Measurements from ENCODE around the gene PIP4P1.

DNA sequence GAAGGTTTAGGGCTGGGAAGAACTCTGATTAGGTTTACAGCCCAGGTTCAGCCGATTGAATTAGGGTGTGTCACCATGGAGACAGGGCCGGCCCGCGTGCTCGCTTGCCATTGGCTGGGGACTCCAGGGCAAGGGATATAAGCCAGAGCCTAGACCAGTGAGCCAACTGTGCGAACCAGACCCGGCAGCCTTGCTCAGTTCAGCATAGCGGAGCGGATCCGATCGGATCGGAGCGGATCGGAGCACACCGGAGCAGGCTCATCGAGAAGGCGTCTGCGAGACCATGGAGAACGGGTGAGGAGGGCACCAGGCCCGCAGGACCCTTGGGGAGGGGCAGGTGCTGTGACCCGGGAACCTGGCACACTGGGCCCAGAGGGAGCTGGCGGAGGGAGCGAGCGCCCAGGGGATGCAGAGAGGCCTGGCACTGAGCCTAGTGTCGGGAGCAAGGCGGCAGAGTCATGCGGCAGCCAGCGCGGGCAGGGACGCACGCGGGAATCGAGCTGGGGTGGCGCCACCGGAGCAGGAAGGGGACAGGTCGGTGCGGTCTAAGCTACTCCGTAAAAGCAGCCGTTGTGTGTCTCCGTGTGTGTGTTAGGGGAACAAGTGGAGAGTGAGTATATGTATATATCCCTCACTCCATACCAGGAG, 8.1 kb upstream of the PIP4P1 start, which contains the start of gene PNP:
- TF ChIP-seq, protein P1, sequence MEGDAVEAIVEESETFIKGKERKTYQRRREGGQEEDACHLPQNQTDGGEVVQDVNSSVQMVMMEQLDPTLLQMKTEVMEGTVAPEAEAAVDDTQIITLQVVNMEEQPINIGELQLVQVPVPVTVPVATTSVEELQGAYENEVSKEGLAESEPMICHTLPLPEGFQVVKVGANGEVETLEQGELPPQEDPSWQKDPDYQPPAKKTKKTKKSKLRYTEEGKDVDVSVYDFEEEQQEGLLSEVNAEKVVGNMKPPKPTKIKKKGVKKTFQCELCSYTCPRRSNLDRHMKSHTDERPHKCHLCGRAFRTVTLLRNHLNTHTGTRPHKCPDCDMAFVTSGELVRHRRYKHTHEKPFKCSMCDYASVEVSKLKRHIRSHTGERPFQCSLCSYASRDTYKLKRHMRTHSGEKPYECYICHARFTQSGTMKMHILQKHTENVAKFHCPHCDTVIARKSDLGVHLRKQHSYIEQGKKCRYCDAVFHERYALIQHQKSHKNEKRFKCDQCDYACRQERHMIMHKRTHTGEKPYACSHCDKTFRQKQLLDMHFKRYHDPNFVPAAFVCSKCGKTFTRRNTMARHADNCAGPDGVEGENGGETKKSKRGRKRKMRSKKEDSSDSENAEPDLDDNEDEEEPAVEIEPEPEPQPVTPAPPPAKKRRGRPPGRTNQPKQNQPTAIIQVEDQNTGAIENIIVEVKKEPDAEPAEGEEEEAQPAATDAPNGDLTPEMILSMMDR (IDR thresholded peaks at IDR 0.05), result no peak
- TF ChIP-seq POLR2A (IDR thresholded peaks at IDR 0.05), result peak; percentile 83 to 91

All from gastroesophageal sphincter (tissue), 3 donors.